Activated CD4-positive, alpha-beta T cell treated with anti-CD3 and anti-CD28 coated beads, Interleukin-2, Interleukin-6, amounts not matched to agents 100 ng/mL and 50 ng/mL, durations not matched to agents 16 hours and 8 hours (primary cell): ENCODE measurements around the gene DNAH11.
"Not testable (repeated sequence)": the region's sequence is repeated elsewhere in the genome, so short reads cannot be mapped to it uniquely, and the experiment has no call there.

Experiments
- DNase-seq: peaks from one replicate; pipeline ENCODE4 v3.0.0-alpha.2; 2020

DNAH11 gene

GRCh38 chr7:21778953-21779352 is 236.1 kb downstream of the DNAH11 start:
- DNase-seq = no peak

GRCh38 chr7:21782996-21783395 is 240.2 kb downstream of the DNAH11 start:
- DNase-seq = no peak

GRCh38 chr7:21784989-21785388 is 242.2 kb downstream of the DNAH11 start:
- no peak for DNase-seq

DNA sequence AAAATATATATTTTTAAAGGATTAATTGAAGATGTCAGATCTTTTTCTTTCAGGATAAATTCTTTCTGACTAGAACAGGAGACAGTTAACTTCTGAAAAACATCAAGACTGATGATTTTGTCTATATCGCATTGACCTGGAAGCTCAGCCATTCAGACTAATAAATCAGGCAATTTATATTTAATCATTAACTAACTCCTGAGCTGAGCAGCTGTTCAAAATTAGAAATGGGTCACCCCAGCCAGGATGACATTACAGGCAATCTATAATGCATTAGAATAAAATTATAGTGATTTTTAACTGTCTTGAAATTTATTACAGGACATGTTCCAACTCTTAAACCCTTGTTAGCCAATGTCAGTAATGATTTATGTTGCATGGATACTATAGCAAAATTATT is 263.0 kb downstream of the DNAH11 start:
- no peak for DNase-seq

- no peak for DNase-seq
These were observed 263.5 kb downstream of the DNAH11 start for GRCh38 chr7:21806388-21806787.

- DNase-seq = no peak
These were observed 276.2 kb downstream of the DNAH11 start for GRCh38 chr7:21819048-21819447.

DNA sequence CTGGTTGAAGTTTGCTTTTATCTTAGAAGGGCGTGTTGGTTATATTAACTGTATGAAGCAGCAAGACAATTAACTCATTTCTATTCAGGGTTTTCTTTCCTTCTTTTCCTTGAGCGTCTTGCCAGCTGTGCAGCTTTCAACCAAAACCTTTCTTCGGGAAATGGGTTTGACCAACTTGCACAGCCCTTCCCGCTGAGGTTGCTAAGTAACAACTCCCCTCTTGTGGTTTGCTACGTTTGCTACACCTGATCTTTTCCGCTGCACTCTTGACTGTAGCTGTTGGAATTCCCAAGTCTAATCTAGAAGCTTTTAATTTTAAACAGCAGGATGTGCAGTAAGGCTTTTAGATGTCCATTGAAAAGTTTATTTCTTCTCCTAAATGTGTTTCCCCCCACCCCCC is 286.0 kb downstream of the DNAH11 start:
- no peak for DNase-seq

GRCh38 chr7:21829731-21830130 is 286.9 kb downstream of the DNAH11 start:
- no peak for DNase-seq

DNA sequence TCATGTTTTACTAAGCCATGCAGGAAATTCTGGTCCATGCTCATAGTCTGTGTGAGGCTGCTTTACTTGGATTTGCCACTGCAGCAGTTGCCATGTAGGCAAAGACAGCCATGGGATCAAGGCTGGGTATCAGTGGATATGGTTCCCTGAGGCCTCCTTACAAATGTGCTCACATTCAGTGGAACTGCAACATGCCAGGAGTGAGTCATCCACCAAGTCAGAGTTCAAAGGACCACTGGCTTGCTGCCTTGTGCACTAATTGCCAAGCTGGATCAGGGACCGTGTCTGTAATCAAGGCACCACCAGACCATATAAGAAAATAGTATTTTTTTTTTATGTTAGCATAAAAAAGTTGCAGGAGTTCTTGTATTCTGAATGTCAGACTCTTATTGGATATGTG is 301.9 kb downstream of the DNAH11 start:
- DNase-seq = no peak

GRCh38 chr7:21850531-21851285 is 307.9 kb downstream of the DNAH11 start:
- DNase-seq = no peak

- no peak for DNase-seq
These were observed 308.7 kb downstream of the DNAH11 start for GRCh38 chr7:21851559-21851967.

- DNase-seq = not testable (repeated sequence)
These were observed 322.9 kb downstream of the DNAH11 start for GRCh38 chr7:21865631-21866204.

DNA sequence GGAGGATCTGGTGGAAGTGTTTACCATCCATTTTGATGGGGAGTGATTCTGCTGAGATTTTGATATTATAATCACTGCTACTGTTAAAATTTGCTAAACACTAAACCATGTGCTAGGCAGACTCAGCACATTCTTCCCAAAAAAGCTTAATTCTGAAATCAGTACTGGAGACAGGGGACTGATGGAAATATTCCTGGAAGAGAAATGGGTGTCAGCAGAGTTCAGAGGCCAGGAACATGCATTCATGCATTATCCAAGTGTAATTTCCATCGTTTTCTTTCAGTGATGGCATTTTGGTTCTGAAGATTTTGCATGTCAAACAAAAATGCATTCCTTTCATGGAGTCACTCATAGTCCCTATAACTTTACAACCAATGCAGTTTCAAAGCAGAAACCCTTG is 323.9 kb downstream of the DNAH11 start:
- DNase-seq = no peak

GRCh38 chr7:21867226-21867625 is 324.4 kb downstream of the DNAH11 start:
- no peak for DNase-seq

GRCh38 chr7:21867816-21868575 is 325.2 kb downstream of the DNAH11 start:
- no peak for DNase-seq

DNA sequence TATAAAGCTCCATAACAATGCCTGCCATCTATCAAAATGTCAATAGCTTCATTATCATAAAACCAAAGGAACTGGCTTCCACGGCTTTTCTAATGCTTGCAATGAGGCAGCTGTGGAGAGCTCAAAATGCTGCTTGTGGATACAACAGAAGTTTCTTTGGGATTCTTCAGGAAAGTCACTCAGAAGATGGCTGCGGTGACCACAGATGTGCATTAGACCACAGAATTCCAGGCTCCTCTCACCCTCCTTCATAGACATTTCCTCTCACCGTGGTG is 325.7 kb downstream of the DNAH11 start:
- no peak for DNase-seq

GRCh38 chr7:21869785-21870402 is 327.1 kb downstream of the DNAH11 start:
- DNase-seq = no peak

DNA sequence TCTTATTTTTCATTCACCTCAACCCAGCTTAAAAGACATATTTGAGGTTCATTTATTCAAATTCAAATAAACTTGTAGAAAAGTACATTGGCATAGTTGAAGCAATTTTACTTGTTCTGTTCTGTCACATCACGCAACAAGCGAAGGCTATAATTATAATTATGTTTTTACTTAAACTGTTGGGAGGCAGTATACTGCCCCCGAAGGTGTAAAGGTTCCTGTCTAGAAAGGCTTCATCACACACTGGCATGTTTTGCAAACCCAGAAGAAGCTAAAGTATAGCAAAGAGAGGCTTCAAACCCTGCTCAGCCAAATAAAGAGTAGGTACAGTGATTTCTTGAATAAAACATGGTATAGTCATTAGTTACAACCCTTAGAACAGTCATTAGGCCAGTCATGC is 340.2 kb downstream of the DNAH11 start:
- no peak for DNase-seq

DNA sequence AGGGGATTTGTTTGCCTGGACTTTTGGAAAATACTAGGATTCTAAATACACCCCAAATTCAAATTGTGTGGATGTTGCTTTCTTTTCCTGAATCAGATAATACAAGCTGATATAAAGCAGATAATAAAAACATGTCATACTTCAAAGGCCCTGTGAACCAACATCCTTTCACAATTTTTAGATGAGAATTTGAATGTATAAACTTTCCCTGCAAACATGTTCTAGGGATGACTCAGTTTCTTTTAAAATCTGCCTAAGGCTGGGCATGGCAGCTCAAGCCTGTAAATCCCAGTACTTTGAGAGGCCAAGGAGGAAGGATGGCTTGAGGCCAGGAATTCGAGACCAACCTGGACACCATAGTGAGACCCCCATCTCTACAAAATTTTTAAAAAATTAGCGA is 340.7 kb downstream of the DNAH11 start:
- not testable (repeated sequence) for DNase-seq

DNA sequence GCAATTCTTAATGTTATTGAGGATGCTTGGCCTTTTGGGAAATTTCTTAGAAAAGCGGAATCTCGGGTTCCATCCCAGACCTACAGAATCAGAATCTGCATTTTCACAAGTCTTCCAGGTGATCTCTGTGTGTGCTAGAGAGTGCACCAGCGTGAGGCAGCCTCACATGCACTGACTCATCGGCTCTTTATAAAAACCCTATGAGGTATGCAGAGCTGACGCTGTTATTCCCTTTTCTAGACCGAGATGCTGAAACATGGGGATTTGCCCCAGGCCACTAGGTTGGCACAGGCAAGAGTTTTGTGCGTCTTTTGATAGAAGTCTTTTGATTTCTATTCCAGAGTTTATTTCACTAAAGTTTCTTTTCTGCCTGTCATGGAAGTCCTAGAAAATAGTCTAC is 341.7 kb downstream of the DNAH11 start:
- DNase-seq = no peak

DNA sequence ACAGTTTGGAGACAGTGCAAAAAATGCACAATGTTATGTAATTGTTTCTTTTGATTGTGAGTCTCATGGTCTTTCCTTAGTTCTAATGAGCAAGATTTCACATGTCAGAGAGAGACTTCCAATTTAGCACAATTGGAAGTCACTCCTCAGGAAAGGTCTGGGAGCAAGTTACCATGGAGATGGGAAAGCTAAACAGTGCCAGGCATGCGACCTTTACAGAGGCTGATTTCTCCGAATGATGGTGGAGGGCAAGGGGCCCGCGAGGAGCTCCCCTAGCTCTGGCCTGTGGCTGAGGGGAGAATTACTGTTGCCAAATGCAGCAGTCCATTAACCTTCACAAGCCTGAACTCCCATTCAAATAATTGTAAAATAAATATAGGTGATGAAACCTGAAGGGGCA is 343.6 kb downstream of the DNAH11 start:
- no peak for DNase-seq

GRCh38 chr7:21887353-21887752 is 344.5 kb downstream of the DNAH11 start:
- DNase-seq = no peak

GRCh38 chr7:21887779-21888178 is 344.9 kb downstream of the DNAH11 start:
- no peak for DNase-seq

- no peak for DNase-seq
These were observed 348.5 kb downstream of the DNAH11 start for GRCh38 chr7:21891291-21891690.
